GM19193 (cell line): ENCODE data around the gene B4GALT6.

Source experiments
- POLR2A ChIP-seq: IDR thresholded peaks from 4 replicates; pipeline ENCODE4 v1.6.1; 2011; ENCODE audit not compliant: insufficient read depth, insufficient read length; ENCODE audit errors: extremely low read depth

The B4GALT6 gene

GRCh38 chr18:31633392-31634330 is 50.7 kb downstream of the B4GALT6 start:
- TF ChIP-seq POLR2A, result no peak

- no peak for TF ChIP-seq POLR2A
These were observed 52.0 kb downstream of the B4GALT6 start for GRCh38 chr18:31632356-31632755.

GRCh38 chr18:31631526-31631925 is 52.9 kb downstream of the B4GALT6 start:
- TF ChIP-seq POLR2A, result no peak

- no peak for TF ChIP-seq POLR2A
These were observed 53.8 kb downstream of the B4GALT6 start for GRCh38 chr18:31630549-31630948.

GRCh38 chr18:31626409-31626808 is 58.0 kb downstream of the B4GALT6 start:
- no peak for TF ChIP-seq POLR2A

GRCh38 chr18:31624892-31625640 is 59.3 kb downstream of the B4GALT6 start:
- TF ChIP-seq POLR2A, result no peak

- no peak for TF ChIP-seq POLR2A
These were observed 65.1 kb downstream of the B4GALT6 start for GRCh38 chr18:31619291-31619690.

- TF ChIP-seq POLR2A, result no peak
These were observed 65.6 kb downstream of the B4GALT6 start for GRCh38 chr18:31618801-31619200.

- no peak for TF ChIP-seq POLR2A
These were observed 67.2 kb downstream of the B4GALT6 start for GRCh38 chr18:31617031-31617717.

- no peak for TF ChIP-seq POLR2A
These were observed 67.8 kb downstream of the B4GALT6 start for GRCh38 chr18:31616586-31616985.

GRCh38 chr18:31614044-31614443 is 70.3 kb downstream of the B4GALT6 start:
- no peak for TF ChIP-seq POLR2A

GRCh38 chr18:31612124-31612523 is 72.3 kb downstream of the B4GALT6 start:
- no peak for TF ChIP-seq POLR2A

- no peak for TF ChIP-seq POLR2A
These were observed 72.9 kb downstream of the B4GALT6 start for GRCh38 chr18:31611511-31611910.

- no peak for TF ChIP-seq POLR2A
These were observed 73.8 kb downstream of the B4GALT6 start for GRCh38 chr18:31610286-31611205.
